ENCODE results near the gene FGF19.

DNA sequence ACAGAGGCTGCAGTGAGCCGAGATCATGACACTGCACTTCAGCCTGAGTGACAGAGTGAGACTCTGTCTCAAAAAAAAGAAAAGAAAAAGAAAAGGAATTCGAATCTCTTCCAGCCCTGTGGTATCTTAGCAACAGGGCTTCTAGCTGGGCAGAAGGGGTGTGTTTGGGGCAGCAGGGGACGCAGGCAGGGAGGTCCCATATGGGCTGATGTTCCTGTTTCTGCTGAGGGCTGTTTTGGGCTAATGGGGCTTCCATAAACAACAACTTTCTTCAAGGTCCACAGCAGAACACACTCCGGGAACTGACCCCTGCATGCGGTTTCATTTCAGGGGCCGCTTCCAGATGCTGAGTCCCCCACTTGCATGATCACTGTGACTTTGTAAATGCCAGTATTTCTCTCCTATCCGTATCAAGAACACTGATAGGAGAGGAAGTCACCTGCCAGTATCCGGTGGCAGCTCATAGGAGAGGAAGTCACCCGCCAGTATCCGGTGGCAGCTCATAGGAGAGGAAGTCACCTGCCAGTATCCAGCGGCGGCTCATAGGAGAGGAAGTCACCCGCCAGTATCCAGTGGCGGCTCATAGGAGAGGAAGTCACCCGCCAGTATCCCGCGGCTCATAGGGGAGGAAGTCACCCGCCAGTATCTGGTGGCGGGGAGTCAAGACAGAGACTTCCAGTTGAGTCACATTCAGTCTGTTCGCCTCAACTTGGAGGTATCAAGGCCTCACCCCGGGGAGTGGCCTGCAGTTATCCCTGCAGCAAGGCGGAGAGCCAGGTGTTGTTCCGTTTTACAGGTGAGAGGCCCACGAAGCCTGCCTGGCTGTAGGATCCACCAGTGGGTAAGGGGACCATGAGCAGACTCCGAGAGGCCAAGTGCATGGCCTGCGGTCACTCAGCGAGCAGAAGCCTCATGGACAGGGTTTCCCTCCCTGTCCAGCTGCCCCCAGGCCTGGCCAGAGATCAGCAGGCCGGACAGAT is 8.3 kb upstream of the FGF19 start:
- TF ChIP-seq TARDBP (IDR thresholded peaks at IDR 0.05) (no peak), LEF1 (IDR thresholded peaks at IDR 0.05; ENCODE audit: borderline replicate concordance) (no peak), ELF4 (IDR thresholded peaks at IDR 0.05) (no peak), FOXM1 (IDR thresholded peaks at IDR 0.05; ENCODE audit: borderline replicate concordance) (no peak), SP1 (IDR thresholded peaks at IDR 0.05) (no peak), CTBP1 (IDR thresholded peaks at IDR 0.05; ENCODE audit: borderline replicate concordance) (no peak), FOXA1 (IDR thresholded peaks at IDR 0.05) (no peak), BHLHE40 (IDR thresholded peaks at IDR 0.05; ENCODE audit: borderline replicate concordance) (no peak), ZNF384 (IDR thresholded peaks at IDR 0.05) (no peak), FOXK2 (IDR thresholded peaks at IDR 0.05) (no peak), SUZ12 (IDR thresholded peaks at IDR 0.05) (no peak)
- TF ChIP-seq, protein P1, sequence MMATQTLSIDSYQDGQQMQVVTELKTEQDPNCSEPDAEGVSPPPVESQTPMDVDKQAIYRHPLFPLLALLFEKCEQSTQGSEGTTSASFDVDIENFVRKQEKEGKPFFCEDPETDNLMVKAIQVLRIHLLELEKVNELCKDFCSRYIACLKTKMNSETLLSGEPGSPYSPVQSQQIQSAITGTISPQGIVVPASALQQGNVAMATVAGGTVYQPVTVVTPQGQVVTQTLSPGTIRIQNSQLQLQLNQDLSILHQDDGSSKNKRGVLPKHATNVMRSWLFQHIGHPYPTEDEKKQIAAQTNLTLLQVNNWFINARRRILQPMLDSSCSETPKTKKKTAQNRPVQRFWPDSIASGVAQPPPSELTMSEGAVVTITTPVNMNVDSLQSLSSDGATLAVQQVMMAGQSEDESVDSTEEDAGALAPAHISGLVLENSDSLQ (IDR thresholded peaks at IDR 0.05), result no peak

All from HEK293T (cell line).